Stimulated activated naive CD8-positive, alpha-beta T cell treated with anti-CD3 and anti-CD28 coated beads, Interleukin-15, amount 100 ng/mL, for 72 hours (primary cell): ENCODE data around the gene SKI.

Experiments used
- ATAC-seq: fragments of 150-1000 bp; cut with Tn5 transposase; 2 replicates; pipeline ENCODE4 v1.10.0; 2021; ENCODE audit warnings: mild to moderate bottlenecking, moderate library complexity
- DNase-seq, 2 donors: peaks; one replicate each; pipeline ENCODE4 v3.0.0; 2021 to 2022
- H3K27ac Mint-ChIP-seq, 2 donors: one replicate each; pipeline ENCODE4 v1.8.0; 2022; ENCODE audit warnings: mild to moderate bottlenecking in 2 of 2, mixed read lengths in 2 of 2, moderate library complexity in 2 of 2
- H3K27me3 Mint-ChIP-seq: one replicate; pipeline ENCODE4 v1.8.0; 2022; ENCODE audit warnings: mixed read lengths
- H3K4me1 Mint-ChIP-seq: one replicate; pipeline ENCODE4 v1.8.0; 2022; ENCODE audit warnings: mild to moderate bottlenecking, mixed read lengths
- H3K4me3 Mint-ChIP-seq, 2 donors: one replicate each; pipeline ENCODE4 v1.8.0; 2022; ENCODE audit warnings: mild to moderate bottlenecking in 2 of 2, mixed read lengths in 2 of 2, moderate library complexity in 1 of 2
- H3K9me3 Mint-ChIP-seq, 2 donors: one replicate each; pipeline ENCODE4 v1.8.0; 2022; ENCODE audit warnings: mixed read lengths in 2 of 2

Gene SKI

DNA sequence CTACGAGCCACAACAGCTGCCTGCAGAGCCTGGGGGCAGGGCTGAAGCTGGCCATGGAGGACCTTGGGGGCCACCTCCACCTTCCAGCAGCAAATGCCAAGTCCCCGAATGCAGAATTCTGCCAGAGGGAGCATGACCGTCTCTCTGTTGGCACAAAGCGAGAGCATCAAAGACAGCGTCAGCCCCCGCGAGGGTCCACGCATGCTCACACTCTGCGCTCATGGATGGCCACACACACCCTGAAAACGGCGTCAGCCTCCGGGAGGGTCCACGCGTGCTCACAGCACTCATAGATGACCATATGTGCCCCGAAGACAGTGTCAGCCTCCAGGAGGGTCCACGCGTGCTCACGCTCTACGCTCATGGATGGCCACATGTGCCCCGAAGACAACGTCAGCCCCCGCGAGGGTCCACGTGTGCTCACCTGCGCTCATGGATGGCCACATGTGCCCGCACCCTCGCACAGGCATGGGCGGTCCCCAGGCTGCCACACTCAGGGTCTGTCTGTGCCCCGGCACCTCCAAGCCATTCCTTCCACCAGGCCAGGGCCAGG is 116.7 kb downstream of the SKI start:
- H3K4me3 Mint-ChIP-seq, result no peak overlapping the region
- ATAC-seq (no peak), DNase-seq (no peak)
- no peak overlapping the region for H3K27ac Mint-ChIP-seq
- H3K9me3 Mint-ChIP-seq, result no peaks in the 10 kb centered on the region
- H3K4me1 Mint-ChIP-seq, result no peaks in the 10 kb centered on the region
- no peaks in the 10 kb centered on the region for H3K27me3 Mint-ChIP-seq

DNA sequence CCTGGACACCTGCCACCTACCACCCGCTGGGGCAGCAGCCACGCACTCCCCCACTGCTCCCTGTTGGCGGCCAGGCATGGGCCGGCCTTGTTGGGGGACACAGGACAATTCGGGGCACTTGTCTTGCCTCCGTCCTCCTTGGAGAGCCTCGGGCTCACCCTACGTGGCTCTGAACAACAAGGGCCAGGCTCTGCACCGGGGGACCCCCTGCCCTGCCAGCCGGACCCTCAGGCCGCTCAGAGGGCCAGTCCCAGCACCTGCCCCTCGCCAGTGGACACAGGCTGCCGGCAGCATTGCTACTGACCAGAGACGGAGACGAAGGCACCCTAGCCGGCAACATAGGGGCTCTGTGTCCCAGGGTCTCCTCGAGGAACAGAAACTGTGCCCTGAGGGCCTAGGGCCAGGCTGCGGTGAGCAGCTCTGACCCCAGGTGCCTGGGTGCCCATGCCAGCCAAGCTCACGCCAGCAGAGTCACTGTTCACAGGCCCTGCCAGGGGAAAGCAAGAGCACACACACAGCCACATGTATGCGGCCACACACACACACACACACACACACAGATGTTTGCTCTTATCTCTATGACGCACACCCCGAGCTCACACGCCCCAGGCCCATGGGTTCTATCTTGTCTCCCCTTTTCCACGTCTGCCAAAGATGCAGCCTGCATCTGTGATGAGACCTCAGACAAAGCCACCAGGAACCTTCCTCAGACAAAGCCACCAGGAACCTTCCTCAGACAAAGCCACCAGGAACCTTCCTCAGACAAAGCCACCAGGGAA is 117.4 kb downstream of the SKI start:
- no peaks in the 10 kb centered on the region for H3K4me1 Mint-ChIP-seq
- H3K27ac Mint-ChIP-seq, result no peak overlapping the region
- no peaks in the 10 kb centered on the region for H3K27me3 Mint-ChIP-seq
- H3K9me3 Mint-ChIP-seq, result no peaks in the 10 kb centered on the region
- ATAC-seq, result no peak
- no peak for DNase-seq
- H3K4me3 Mint-ChIP-seq, result no peak overlapping the region

DNA sequence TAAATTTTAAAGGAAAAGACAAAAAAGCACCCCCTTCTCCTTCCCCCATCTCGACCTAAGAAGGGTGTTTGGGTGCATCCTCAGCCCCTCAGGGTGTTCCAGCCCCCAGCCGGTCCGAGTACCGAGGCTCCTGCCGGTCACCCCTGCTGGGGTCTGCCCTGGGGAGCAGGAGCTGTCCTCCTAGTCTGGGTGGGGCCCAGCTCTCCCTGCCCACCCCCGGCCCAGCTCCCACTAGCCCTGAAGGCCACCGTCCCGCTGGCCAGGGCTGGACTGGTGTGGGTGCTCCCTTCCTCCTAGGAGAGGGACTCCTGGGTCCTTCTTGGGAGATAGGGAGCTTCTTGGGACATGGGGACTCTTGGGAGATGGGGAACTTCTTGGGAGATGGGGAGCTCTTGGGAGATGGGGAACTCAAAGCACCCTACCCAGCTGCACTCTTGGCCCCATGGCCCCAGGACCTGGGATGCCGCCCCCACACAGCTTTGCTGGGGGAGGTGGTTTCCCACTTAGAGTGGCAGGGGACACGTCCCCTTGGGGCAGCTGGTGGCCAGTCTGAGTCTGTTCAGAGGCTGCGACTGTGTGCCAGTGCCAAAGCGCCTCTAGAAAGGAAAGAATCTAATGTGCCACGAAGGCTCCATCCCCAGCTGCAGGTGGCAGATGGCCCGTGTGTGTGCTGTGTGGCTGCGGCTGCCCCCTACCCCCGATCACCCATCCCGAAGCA is 118.7 kb downstream of the SKI start:
- DNase-seq (no peak), ATAC-seq (no peak)
- H3K27me3 Mint-ChIP-seq, result no peaks in the 10 kb centered on the region
- no peak overlapping the region for H3K27ac Mint-ChIP-seq
- no peaks in the 10 kb centered on the region for H3K4me1 Mint-ChIP-seq
- H3K4me3 Mint-ChIP-seq, result no peak overlapping the region
- no peaks in the 10 kb centered on the region for H3K9me3 Mint-ChIP-seq

DNA sequence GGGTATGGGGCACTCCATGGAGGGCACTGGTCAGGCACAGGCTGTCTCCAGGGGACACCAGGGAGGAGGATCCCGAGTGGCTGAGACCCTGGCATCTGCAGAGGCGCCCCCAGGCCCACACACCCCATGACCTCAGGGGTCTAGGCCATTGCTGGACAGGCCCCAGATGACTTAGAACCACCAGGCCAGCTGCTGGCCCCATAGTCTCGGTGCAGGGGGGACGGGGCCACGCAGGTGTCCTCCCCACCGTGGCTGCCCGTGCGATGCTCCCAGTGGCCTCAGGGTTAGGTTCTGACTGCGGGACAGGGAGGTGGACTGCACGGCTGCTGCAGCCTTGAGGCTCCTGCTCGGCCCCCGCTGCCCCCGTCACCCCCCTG is 119.3 kb downstream of the SKI start:
- no peak overlapping the region for H3K27ac Mint-ChIP-seq
- no peak for ATAC-seq
- H3K9me3 Mint-ChIP-seq, result no peaks in the 10 kb centered on the region
- no peaks in the 10 kb centered on the region for H3K4me1 Mint-ChIP-seq
- no peak for DNase-seq
- no peak overlapping the region for H3K4me3 Mint-ChIP-seq
- no peaks in the 10 kb centered on the region for H3K27me3 Mint-ChIP-seq

DNA sequence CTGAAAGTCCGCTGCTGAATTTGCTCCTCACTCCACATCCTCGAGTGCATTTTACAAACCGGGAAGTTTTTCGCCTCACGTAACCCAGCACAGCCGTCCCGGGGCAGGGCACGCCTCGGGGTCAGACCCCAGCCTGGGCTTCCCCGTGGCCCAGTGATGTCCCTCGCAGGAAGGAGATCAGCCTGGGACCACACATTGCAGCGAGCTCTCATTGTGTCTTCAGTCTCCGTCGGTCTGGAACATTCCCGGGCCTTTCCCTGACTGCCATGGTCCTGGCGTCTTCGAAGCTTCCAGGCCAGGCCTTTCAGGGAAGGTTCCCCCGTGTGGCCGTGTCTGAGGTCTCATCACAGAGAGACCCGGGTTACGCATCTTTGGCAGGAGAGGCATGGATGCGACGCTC is 119.8 kb downstream of the SKI start:
- no peak overlapping the region for H3K4me3 Mint-ChIP-seq
- no peak for DNase-seq

DNA sequence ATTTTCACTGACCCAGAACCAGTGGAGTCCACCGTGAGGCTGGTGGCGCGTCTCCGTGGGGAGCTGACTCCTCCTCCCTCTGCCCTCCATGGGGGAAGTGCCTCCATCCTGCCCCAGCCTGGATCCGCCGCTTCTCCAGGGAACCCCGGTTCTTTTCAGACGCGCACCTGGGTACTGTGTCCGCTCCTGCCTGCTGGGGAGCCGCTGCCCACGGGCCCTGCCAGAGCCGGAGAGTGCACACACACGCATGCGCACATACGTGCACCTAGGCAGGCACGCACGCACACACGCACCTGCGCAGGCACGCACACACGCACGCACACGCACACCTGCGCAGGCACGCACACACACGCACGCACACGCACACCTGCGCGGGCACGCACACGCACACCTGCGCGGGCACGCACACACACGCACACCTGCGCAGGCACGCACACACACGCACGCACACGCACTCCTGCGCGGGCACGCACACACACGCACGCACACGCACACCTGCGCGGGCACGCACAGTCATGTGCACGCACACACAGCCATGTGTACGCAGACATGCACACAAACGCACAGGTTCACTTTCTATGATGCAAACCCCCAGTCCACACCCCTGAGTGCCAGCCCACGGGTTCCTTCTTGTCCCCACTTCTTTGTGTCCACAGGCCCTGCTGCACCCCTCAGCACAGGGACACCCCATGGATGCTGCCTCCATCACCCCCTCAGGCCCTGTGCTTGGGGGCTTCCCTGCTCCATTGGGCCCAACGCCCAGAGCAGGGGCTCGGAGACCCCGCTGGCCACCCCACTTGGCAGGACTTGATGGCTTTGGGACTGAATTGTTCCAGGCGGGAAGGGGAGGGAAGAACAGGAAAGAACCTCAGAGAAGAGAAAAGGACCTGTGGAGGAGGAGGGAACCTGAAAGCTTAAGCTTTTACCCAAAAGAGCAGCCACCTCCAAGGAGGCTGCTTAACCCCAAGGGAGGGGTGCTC is 120.5 kb downstream of the SKI start:
- no peak for DNase-seq
- Mint-ChIP-seq H3K4me3 (no peak overlapping the region), H3K27me3 (no peaks in the 10 kb centered on the region), H3K9me3 (no peaks in the 10 kb centered on the region), H3K4me1 (no peaks in the 10 kb centered on the region), H3K27ac (peak overlapping the region in 1 of 2 donors; percentile 57)
- no peak for ATAC-seq

More for the DNA sequence above, 119.8 kb downstream of the SKI start:
- Mint-ChIP-seq H3K27me3 (no peaks in the 10 kb centered on the region), H3K27ac (peak overlapping the region in 1 of 2 donors; percentile 74), H3K9me3 (no peaks in the 10 kb centered on the region), H3K4me1 (no peaks in the 10 kb centered on the region)
- no peak for ATAC-seq

DNA sequence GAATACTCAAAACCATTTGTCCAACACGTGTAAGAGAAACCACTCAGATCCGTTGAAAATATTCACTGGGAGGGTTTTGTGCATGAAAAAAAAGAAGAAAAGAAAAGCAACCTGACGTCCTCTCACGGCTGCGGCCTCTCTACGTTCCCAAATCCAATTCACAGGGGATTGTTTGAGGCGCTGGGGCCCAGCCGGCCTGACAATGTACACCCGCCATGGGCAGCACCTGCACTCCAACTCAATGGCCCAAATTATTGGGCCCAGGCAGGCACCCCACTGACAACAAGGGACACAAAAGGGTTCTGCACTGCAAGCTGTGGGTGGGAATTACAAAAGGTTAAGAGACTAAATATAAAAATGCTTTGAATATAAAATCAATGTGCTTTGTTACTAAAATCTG is 121.7 kb downstream of the SKI start:
- Mint-ChIP-seq H3K27me3 (no peaks in the 10 kb centered on the region), H3K4me3 (no peak overlapping the region), H3K4me1 (no peaks in the 10 kb centered on the region), H3K9me3 (no peaks in the 10 kb centered on the region), H3K27ac (peak overlapping the region in 1 of 2 donors; percentile 25)
- DNase-seq, result no peak
- ATAC-seq, result no peak

DNA sequence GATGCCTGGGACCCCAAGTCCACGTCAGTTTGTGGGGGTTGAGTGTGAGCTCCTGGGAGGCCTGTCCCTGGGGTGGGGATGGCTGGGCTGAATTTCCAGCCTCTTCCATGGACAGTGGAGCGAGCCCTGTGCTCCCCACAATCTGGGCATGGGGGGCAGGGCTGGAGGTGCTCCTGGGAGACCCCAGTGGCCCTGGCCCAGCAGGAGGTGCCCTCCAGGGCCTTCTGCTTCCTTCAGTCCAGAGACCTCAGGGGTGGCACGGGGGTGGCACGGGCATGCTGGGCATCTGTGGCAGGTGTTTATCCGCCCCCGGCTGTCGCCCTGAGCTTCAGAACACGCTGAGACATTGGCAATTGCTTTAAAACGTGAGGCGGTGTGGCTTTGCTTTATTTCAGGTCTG is 122.4 kb downstream of the SKI start:
- Mint-ChIP-seq H3K27me3 (no peaks in the 10 kb centered on the region), H3K4me1 (no peaks in the 10 kb centered on the region), H3K9me3 (no peaks in the 10 kb centered on the region), H3K4me3 (no peak overlapping the region), H3K27ac (peak overlapping the region in 1 of 2 donors; percentile 42)
- ATAC-seq, result no peak
- DNase-seq, result no peak

DNA sequence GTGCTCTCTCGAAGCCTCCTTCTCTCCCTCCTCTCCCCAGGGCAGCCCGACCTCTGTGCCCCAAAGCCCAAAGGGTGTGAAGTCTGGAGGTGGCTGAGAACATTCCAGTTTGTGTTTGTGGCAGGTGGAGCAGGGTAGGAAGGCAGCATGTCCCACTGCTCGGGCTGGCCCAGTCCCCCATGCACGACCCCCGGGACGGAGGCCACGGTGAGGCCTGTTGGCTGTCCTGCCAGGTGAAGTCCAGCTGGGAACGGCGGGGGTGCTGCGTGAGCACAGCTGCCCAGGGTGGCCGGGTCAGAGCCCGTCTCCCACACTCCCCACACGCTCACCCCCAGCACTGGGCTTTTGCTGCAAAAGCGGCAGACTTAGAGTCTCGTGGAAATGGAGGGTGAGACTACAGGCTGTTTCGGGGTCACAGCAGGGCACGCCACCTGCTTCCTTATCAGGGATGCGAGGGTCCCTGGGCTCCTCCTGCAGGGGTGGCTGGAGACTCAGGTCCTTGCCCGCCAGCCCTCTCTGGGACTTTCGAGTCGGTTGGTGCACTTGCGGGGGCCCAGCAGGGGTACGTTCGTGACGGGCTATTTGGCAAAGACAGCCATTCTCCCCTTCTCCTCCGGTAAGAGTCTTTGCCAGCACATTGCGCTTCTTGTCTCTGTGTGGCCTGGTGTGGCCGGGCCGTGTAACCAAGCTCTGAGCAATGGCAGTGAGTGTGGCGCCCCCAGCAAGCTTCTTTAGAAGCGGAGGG is 123.0 kb downstream of the SKI start:
- DNase-seq (no peak), ATAC-seq (no peak)
- H3K4me3 Mint-ChIP-seq, result no peak overlapping the region
- H3K9me3 Mint-ChIP-seq, result no peaks in the 10 kb centered on the region
- H3K27ac Mint-ChIP-seq, result no peak overlapping the region
- no peaks in the 10 kb centered on the region for H3K27me3 Mint-ChIP-seq
- no peaks in the 10 kb centered on the region for H3K4me1 Mint-ChIP-seq

DNA sequence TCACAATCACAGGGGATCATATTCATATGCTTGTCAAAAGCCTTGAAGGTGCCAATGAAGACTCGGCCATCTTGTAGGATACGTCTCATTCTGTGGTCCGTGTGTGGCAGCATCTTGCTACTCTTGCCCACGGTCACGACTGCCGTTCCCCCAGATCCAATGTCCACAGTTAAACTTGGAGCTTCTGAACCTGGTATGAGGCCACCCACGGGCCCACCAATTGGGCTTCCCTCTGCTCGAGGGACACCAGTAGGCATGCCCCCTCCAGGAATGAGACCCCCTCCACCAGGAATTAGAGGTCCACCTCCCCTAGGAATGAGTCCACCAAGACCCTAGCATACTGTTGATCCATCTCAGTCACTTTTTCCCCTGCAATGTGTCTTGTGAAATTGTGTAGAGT is 123.6 kb downstream of the SKI start:
- Mint-ChIP-seq H3K4me1 (no peaks in the 10 kb centered on the region), H3K9me3 (no peaks in the 10 kb centered on the region), H3K27ac (no peak overlapping the region), H3K4me3 (no peak overlapping the region), H3K27me3 (no peaks in the 10 kb centered on the region)
- ATAC-seq (no peak), DNase-seq (no peak)

DNA sequence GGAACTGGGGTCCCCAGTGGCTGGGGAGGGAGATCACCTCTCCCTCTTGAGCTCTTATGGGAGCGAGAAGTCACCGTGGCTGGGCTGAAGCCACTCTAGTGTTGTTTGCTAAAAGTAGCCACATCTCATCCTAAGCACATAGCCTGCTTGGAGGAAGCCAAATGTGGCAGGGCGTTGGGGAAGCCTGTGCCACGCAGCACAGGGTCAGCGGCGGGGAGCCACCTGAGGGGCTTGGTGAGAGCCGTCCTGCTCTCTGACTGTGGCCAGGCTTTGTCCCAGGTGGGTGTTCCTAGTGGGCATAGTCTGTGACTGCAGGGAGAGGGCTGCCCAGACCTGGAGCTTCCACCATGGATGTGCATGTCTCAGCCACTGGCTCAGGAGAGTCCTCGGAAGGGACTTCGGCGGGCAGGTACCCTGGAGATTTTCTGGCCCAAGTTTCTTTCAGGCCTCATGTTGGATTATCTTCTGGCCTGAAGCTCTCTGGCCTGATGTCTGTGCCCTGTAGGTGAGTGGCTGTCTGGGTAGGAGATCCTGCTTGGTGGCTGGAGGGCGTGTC is 124.3 kb downstream of the SKI start:
- ATAC-seq (no peak), DNase-seq (no peak)
- Mint-ChIP-seq H3K27ac (peak overlapping the region in 1 of 2 donors; percentile 59), H3K4me1 (no peaks in the 10 kb centered on the region), H3K4me3 (no peak overlapping the region), H3K27me3 (no peaks in the 10 kb centered on the region), H3K9me3 (no peaks in the 10 kb centered on the region)

DNA sequence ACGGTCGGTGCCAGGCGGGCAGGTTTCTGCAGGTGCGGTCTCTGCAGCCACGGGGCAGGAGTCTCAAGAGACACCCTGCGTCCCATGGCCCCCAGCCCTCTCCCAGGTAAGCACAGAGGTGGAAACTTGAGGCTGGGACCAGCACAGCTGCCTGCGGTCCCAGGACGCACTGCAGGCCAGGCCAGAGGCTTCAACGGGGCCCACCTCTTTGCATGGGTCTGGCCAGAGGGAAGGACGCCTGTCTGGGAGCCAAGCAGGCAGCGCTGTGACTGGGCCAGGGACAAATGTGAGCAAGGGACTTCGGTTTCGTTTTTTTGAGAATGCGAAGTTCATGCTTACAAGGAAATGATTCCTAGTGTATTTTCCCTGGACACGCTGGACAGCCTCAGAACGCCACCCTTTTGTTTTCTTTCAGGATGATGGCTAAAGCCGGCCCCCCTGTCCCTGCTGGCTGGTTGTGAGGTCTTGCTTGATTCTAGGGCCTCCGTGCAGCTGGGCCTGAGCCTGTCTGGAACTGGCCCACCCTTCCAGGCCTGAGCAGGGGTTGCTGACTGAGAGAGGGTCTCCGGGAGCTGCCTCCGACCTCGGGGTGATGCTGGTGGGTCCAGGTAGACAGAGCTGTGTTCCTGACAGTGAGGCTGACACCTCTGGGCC is 124.9 kb downstream of the SKI start:
- Mint-ChIP-seq H3K27ac (peak overlapping the region in 1 of 2 donors; percentile 59), H3K9me3 (no peaks in the 10 kb centered on the region), H3K27me3 (no peaks in the 10 kb centered on the region), H3K4me3 (no peak overlapping the region), H3K4me1 (no peaks in the 10 kb centered on the region)
- ATAC-seq (no peak), DNase-seq (no peak)

DNA sequence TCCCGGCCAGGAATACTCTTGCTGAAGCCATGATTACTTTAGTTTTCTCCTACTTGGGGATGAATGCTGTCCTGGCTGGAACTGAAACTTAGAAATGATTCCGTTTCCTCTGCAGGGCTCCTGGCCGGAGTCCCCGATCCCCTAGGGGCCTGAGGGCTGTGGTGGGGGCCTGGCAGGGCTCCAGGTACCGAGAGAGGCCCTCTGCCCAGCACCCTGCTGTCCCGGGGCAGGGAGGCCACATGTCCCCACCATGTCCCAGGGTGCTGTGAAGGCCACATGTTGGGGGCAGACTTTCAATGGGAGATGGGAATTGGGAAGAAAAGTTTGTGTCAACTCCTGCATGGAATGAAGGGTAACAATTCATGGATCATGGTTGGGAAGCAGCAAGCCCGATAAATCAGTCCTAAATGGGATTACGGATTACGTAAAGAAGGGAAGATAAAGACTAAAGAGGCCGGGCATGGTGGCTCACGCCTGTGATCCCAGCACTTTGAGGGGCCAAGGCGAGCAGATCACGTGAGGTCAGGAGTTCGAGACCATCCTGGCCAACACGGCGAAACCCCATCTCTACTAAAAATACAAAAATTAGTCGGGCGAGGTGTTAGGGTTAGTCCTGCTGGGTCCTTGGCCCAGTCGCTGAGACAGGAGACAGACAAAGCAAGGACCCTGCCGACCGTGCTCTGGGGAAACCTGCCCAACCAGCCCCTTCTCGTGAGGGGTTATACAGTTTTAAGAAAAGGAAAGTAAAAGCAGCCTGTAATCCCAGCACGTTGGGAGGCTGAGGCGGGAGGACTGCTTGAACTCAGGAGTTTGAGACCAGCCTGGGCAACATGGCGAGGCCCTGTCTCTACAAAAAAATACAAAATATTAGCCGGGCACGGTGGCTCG is 125.7 kb downstream of the SKI start:
- Mint-ChIP-seq H3K4me1 (no peaks in the 10 kb centered on the region), H3K9me3 (no peaks in the 10 kb centered on the region), H3K27me3 (no peaks in the 10 kb centered on the region), H3K27ac (no peak overlapping the region), H3K4me3 (no peak overlapping the region)
- ATAC-seq (no peak), DNase-seq (no peak)
